ENCODE results near the gene ACSS2. TPM values are rescaled to one million over a fixed set of nuclear protein-coding genes. Genes with fewer than 3 reads are reported as not detected.

Gene ACSS2
- total and polyA plus RNA-seq, 2 of the 8 experiments (the other 6 are each of a cell fraction or from before 2014, with no cell fraction given): 17.7 to 24.2 TPM

- no peak for TF ChIP-seq POLR2AphosphoS5 (IDR thresholded peaks at IDR 0.05; ENCODE audit: low read depth, low read length)
- no peak for TF ChIP-seq CHD1 (IDR thresholded peaks at IDR 0.05; ENCODE audit: low read depth, low read length)
- no peak for TF ChIP-seq SP1 (IDR thresholded peaks at IDR 0.05; ENCODE audit: low read depth, low read length)
- no peak for TF ChIP-seq CTBP2 (IDR thresholded peaks at IDR 0.05; ENCODE audit: borderline replicate concordance, insufficient read depth, insufficient read length, low read length)
- TF ChIP-seq TAF1 (IDR thresholded peaks at IDR 0.05; ENCODE audit: low read depth, low read length): no peak
- no peak for TF ChIP-seq KDM1A (IDR thresholded peaks at IDR 0.05; ENCODE audit: borderline replicate concordance, low read length)
- no peak for TF ChIP-seq POU5F1 (IDR thresholded peaks at IDR 0.05; ENCODE audit: low read depth, low read length)
These were observed 2.8 kb upstream of the ACSS2 start (continued) for GRCh38 chr20:34873583-34874093.
